GM12878 (cell line): Measurements from ENCODE around the gene TSC22D1. TPM values are rescaled to one million over a fixed set of nuclear protein-coding genes. Genes with fewer than 3 reads are reported as not detected.

ENCODE experiments used
- ATAC-seq: fragments of 200-7000 bp; cut with Tn5 transposase; 3 replicates; pipeline ENCODE4 v1.9.1; 2020; ENCODE audit warnings: mild to moderate bottlenecking, moderate library complexity
- BruUV-seq: library from RNA; stranded (reverse); fragments of 400-500 nt; replicated peaks from 2 replicates; lab custom pipeline; 2021; lab: Mats Ljungman, UMichigan
- CTCF ChIA-PET: fragments of 300-600 bp; sonication (Branson Sonifier 250); formaldehyde crosslinking; extraction: SDS; loops from one replicate; lab custom pipeline; 2021; ENCODE audit warnings: inconsistent platforms; lab: Yijun Ruan, JAX
- POLR2A ChIA-PET: fragments of 350-600 bp; formaldehyde crosslinking; extraction: SDS; loops from one replicate; lab custom pipeline; 2021; ENCODE audit warnings: inconsistent platforms; lab: Charles Lee
- RAD21 ChIA-PET: fragments of 300-600 bp; sonication (Branson Sonifier 250); formaldehyde crosslinking; loops from one replicate; lab custom pipeline; 2023; ENCODE audit warnings: antibody characterized with exemption; ENCODE audit not compliant: unreplicated experiment; lab: Charles Lee
- SMC1A ChIA-PET: fragments of 300-600 bp; sonication (Branson Sonifier 250); formaldehyde crosslinking; loops from one replicate; lab custom pipeline; 2023; ENCODE audit not compliant: unreplicated experiment, uncharacterized antibody; lab: Charles Lee
- DNase-seq: peaks from one replicate; pipeline ENCODE4 v3.0.0-alpha.2; 2011; ENCODE audit warnings: low read depth, low spot score
- FAIRE-seq: peaks from 3 replicates; lab custom pipeline; 2011; peaks lifted over from hg19 to GRCh38; lab: Jason Lieb, UNC
- H2AFZ ChIP-seq: 2 replicates; pipeline ENCODE4 v1.6.0; 2011; ENCODE audit warnings: low read depth, low read length, control low read depth; ENCODE audit not compliant: control insufficient read depth
- H3K27ac ChIP-seq: 2 replicates; pipeline ENCODE4 v1.5.1; 2011; ENCODE audit warnings: control low read depth; ENCODE audit not compliant: control insufficient read depth, insufficient read depth
- H3K27me3 ChIP-seq, 2 experiments: replicated peaks in 1 of 2; 2 replicates each; pipeline versions ENCODE4 v1.6.0 to v1.6.1; 2011; ENCODE audit warnings: low read length in 1 of 2; ENCODE audit not compliant: control insufficient read depth in 2 of 2, insufficient read depth in 2 of 2
- H3K36me3 ChIP-seq, 2 experiments: 2 replicates each; pipeline ENCODE4 v1.5.1; 2011; ENCODE audit warnings: low read length in 1 of 2; ENCODE audit not compliant: control insufficient read depth in 2 of 2, insufficient read depth in 2 of 2
- H3K4me1 ChIP-seq: 2 replicates; pipeline ENCODE4 v1.6.1; 2011; ENCODE audit warnings: mild to moderate bottlenecking, low read length, moderate library complexity, mixed read lengths; ENCODE audit not compliant: control insufficient read depth, insufficient read depth
- H3K4me2 ChIP-seq: 2 replicates; pipeline ENCODE4 v1.6.0; 2011; ENCODE audit warnings: control low read depth; ENCODE audit not compliant: control insufficient read depth, insufficient read depth
- H3K4me3 ChIP-seq: fragments of 200-600 bp; sonication (generic); 2 replicates; pipeline ENCODE4 v1.5.1; 2016
- H3K79me2 ChIP-seq: 2 replicates; pipeline ENCODE4 v1.6.0; 2011; ENCODE audit warnings: low read length; ENCODE audit not compliant: control insufficient read depth, insufficient read depth
- H3K9ac ChIP-seq: 2 replicates; pipeline ENCODE4 v1.8.0; 2011; ENCODE audit warnings: low read length, control low read depth, mixed read lengths; ENCODE audit not compliant: control insufficient read depth, insufficient read depth
- H3K9me3 ChIP-seq: replicated peaks from 3 replicates; pipeline ENCODE4 v1.5.1; 2011; ENCODE audit warnings: mild to moderate bottlenecking, low read length; ENCODE audit not compliant: control insufficient read depth, insufficient read depth
- H4K20me1 ChIP-seq: 2 replicates; pipeline ENCODE4 v1.6.0; 2011; ENCODE audit not compliant: control insufficient read depth, insufficient read depth
- BMI1 ChIP-seq: fragments of 450-650 bp; IDR thresholded peaks from 2 replicates; pipeline ENCODE4 v1.6.1; 2016; ENCODE audit warnings: mild to moderate bottlenecking, moderate library complexity, borderline replicate concordance
- E4F1 ChIP-seq: fragments of 450-650 bp; IDR thresholded peaks from 2 replicates; pipeline ENCODE4 v1.6.1; 2018; ENCODE audit warnings: borderline replicate concordance, mild to moderate bottlenecking; ENCODE audit not compliant: partially characterized antibody
- LARP7 ChIP-seq: fragments of 450-650 bp; IDR thresholded peaks from 2 replicates; pipeline ENCODE4 v1.6.1; 2017; ENCODE audit warnings: mild to moderate bottlenecking
- PML ChIP-seq: IDR thresholded peaks from 2 replicates; pipeline ENCODE4 v1.6.1; 2012; ENCODE audit warnings: low read length, inconsistent platforms
- RB1 ChIP-seq: fragments of 450-650 bp; formaldehyde crosslinking; IDR thresholded peaks from 2 replicates; pipeline ENCODE4 v1.6.1; 2017; ENCODE audit warnings: mild to moderate bottlenecking, borderline replicate concordance
- SMC3 ChIP-seq: IDR thresholded peaks from 2 replicates; pipeline ENCODE4 v1.6.1; 2011; ENCODE audit warnings: low read length, improper control_type of control experiment, borderline replicate concordance
- YBX1 ChIP-seq: fragments of 450-650 bp; IDR thresholded peaks from 2 replicates; pipeline ENCODE4 v1.6.1; 2016; ENCODE audit warnings: antibody characterized with exemption
- ZNF274 ChIP-seq: IDR thresholded peaks from one replicate; pipeline ENCODE4 v1.8.0; 2011; ENCODE audit not compliant: insufficient read length, insufficient read depth
- WGBS: methylation state at CpG from one replicate; pipeline ENCODE4 v1.1.6; 2016; ENCODE audit warnings: low lambda C conversion rate; ENCODE audit not compliant: insufficient replicate concordance, insufficient coverage; ENCODE audit errors: missing lambda C conversion rate; 5-methylcytosine and 5-hydroxymethylcytosine counted together
- in situ Hi-C: fragments of 300-500 bp; cut with MboI; formaldehyde crosslinking; loops from 9 replicates; pipeline ENCODE4 v1.14.3; 2018; ENCODE audit warnings: mixed read lengths
- intact Hi-C: fragments of 100-400 bp; cut with micrococcal nuclease; formaldehyde crosslinking; loops from one replicate; pipeline ENCODE4 v1.14.2; 2022; ENCODE audit not compliant: unreplicated experiment
- polyA plus RNA-seq, 11 experiments: library from polyadenylated mRNA; depleted of rRNA in 4 of 11; unstranded in 6 of 11; stranded (reverse) in 5 of 11; fragments of >200 nt; fragmentation: Nextera tagmentation in 4 of 11; fragmentation: Illumina TruSeq in 1 of 11; extraction: Ambion mirVana in 4 of 11; extraction: Trizol in 1 of 11; gene quantifications; 1 replicate in 1 of 11; 2 replicates in 10 of 11; pipeline versions ENCODE4 v1.2.1 to v1.2.3, GENCODE V29; 2011 to 2016; ENCODE audit warnings: inconsistent platforms in 2 of 11, missing spikeins in 2 of 11, low read depth in 1 of 11
- total RNA-seq, 4 experiments: library from RNA; depleted of rRNA in 3 of 4; stranded (reverse); fragments of >200 nt in 3 of 4; fragmentation: Illumina TruSeq in 1 of 4; extraction: Trizol in 1 of 4; gene quantifications; 2 replicates each; pipeline versions ENCODE4 v1.2.1 to v1.2.3, GENCODE V29; 2013 to 2021
- TF ChIP-seq, protein P1 (sequence below): IDR thresholded peaks from 2 replicates; pipeline ENCODE4 v1.6.1; 2011; ENCODE audit warnings: low read depth, mild to moderate bottlenecking, low read length, moderate library complexity, borderline replicate concordance; ENCODE audit errors: extremely low read depth
- TF ChIP-seq, protein P2 (sequence below): fragments of 450-650 bp; IDR thresholded peaks from 2 replicates; pipeline ENCODE4 v1.6.1; 2017; ENCODE audit warnings: mild to moderate bottlenecking, low read depth, inconsistent platforms; ENCODE audit not compliant: poor library complexity, severe bottlenecking

Gene TSC22D1
- total and polyA plus RNA-seq, 10 of the 15 experiments (the other 5 are each of a cell fraction or from before 2014, with no cell fraction given), result 0.37 to 15.7 (median 7.5) TPM

DNA sequence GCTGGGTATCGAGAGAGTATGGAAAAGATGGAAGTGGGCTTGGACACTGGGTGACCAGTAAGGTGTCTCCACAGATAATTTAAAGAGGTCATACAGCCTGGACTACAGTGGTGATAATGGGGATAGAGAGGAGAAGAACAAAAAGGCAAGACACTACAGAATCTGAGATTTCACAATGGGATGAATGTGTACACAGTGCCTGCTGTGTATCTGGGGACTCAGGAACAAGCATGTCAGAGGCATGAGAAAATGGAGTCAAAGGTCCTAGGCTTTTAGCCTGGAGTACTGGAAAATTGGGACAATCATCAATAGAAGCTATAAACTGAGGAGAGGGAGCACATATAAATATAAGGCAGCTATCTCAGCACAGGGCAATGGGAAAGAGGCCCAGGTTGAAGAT, 69.4 kb downstream of the TSC22D1 start:
- ATAC-seq, result no peak
- Histone ChIP-seq H4K20me1 (no peaks in the 10 kb centered on the region), H3K4me3 (no peak overlapping the region), H2AFZ (no peak overlapping the region), H3K79me2 (no peaks in the 10 kb centered on the region), H3K4me2 (no peak overlapping the region), H3K27me3 (no peaks in the 10 kb centered on the region)
- BruUV-seq, result no TSS peak
- ChIA-PET CTCF (interaction anchor here (1.3 kb wide), 1 partner anchor 24 kb away, joined by 3 read pairs; no protein-coding TSS in a partner anchor), POLR2A (no interaction called here), RAD21 (no interaction called here)
- FAIRE-seq, result no peak
- TF ChIP-seq ZNF274, result no peak
- TF ChIP-seq, all 136 proteins: peak for 0
- DNase-seq, result no peak
- SMC1A ChIA-PET, result interaction anchor here (1.8 kb wide), 1 partner anchor 22 kb away, joined by 4 read pairs; no protein-coding TSS in a partner anchor
- Histone ChIP-seq H3K27ac (no peak overlapping the region), H3K4me1 (no peaks in the 10 kb centered on the region), H3K36me3 (no peaks in the 10 kb centered on the region), H3K9me3 (no peaks in the 10 kb centered on the region), H3K9ac (no peak overlapping the region)
- in situ Hi-C loops, result no loop called here
- intact Hi-C loops, result no loop called here
- 60% methylated on average over 1 of the region's 1 CpG for WGBS

GRCh38 chr13:44506251-44506650, 69.9 kb downstream of the TSC22D1 start:
- no peaks in the 10 kb centered on the region for H3K4me1 ChIP-seq
- H2AFZ ChIP-seq, result no peak overlapping the region
- H3K9ac ChIP-seq, result no peak overlapping the region
- no peaks in the 10 kb centered on the region for H3K9me3 ChIP-seq
- POLR2A ChIA-PET, result no interaction called here
- DNase-seq, result no peak
- no peaks in the 10 kb centered on the region for H4K20me1 ChIP-seq
- no peak for ATAC-seq
- TF ChIP-seq LARP7 (no peak), BMI1 (no peak), RB1 (no peak), YBX1 (no peak), SMC3 (no peak), E4F1 (no peak), PML (no peak)
- TF ChIP-seq, protein P1, sequence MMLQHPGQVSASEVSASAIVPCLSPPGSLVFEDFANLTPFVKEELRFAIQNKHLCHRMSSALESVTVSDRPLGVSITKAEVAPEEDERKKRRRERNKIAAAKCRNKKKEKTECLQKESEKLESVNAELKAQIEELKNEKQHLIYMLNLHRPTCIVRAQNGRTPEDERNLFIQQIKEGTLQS, result no peak
- TF ChIP-seq, protein P2, sequence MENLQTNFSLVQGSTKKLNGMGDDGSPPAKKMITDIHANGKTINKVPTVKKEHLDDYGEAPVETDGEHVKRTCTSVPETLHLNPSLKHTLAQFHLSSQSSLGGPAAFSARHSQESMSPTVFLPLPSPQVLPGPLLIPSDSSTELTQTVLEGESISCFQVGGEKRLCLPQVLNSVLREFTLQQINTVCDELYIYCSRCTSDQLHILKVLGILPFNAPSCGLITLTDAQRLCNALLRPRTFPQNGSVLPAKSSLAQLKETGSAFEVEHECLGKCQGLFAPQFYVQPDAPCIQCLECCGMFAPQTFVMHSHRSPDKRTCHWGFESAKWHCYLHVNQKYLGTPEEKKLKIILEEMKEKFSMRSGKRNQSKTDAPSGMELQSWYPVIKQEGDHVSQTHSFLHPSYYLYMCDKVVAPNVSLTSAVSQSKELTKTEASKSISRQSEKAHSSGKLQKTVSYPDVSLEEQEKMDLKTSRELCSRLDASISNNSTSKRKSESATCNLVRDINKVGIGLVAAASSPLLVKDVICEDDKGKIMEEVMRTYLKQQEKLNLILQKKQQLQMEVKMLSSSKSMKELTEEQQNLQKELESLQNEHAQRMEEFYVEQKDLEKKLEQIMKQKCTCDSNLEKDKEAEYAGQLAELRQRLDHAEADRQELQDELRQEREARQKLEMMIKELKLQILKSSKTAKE, result no peak
- TF ChIP-seq, all 136 proteins: peak for 0
- CTCF ChIA-PET, result no interaction called here
- SMC1A ChIA-PET, result interaction anchor here (1.8 kb wide), 1 partner anchor 22 kb away, joined by 4 read pairs; no protein-coding TSS in a partner anchor
- intact Hi-C loops, result no loop called here
- H3K4me2 ChIP-seq, result no peak overlapping the region
- in situ Hi-C loops, result no loop called here
- FAIRE-seq, result no peak
- BruUV-seq, result no TSS peak
- H3K36me3 ChIP-seq, result no peaks in the 10 kb centered on the region
- no peak overlapping the region for H3K27ac ChIP-seq
- no peak overlapping the region for H3K4me3 ChIP-seq
- WGBS, result 97% methylated on average over 3 of the region's 3 CpGs
- RAD21 ChIA-PET, result no interaction called here
- no peaks in the 10 kb centered on the region for H3K79me2 ChIP-seq
- H3K27me3 ChIP-seq, result no peaks in the 10 kb centered on the region
